HUDEP-2 (cell line): Measurements from ENCODE around the gene SPATA31A1.
"Not testable (repeated sequence)": the region's sequence is repeated elsewhere in the genome, so short reads cannot be mapped to it uniquely, and the experiment has no call there.

Experiments used
- DNase-seq, 76 experiments: peaks; one replicate each; lab custom pipeline; 2025; ENCODE audit not compliant: unreplicated experiment in 76 of 76; lab: John Stamatoyannopoulos, UW

Gene SPATA31A1

GRCh38 chr9:39355369-39355768 lies at the start of gene SPATA31A1:
Gene SPATA31A1 (plus strand): TSS chr9:39355669. CDS start chr9:39355731, 62 bp downstream.
- DNase-seq = not testable (repeated sequence)

DNA sequence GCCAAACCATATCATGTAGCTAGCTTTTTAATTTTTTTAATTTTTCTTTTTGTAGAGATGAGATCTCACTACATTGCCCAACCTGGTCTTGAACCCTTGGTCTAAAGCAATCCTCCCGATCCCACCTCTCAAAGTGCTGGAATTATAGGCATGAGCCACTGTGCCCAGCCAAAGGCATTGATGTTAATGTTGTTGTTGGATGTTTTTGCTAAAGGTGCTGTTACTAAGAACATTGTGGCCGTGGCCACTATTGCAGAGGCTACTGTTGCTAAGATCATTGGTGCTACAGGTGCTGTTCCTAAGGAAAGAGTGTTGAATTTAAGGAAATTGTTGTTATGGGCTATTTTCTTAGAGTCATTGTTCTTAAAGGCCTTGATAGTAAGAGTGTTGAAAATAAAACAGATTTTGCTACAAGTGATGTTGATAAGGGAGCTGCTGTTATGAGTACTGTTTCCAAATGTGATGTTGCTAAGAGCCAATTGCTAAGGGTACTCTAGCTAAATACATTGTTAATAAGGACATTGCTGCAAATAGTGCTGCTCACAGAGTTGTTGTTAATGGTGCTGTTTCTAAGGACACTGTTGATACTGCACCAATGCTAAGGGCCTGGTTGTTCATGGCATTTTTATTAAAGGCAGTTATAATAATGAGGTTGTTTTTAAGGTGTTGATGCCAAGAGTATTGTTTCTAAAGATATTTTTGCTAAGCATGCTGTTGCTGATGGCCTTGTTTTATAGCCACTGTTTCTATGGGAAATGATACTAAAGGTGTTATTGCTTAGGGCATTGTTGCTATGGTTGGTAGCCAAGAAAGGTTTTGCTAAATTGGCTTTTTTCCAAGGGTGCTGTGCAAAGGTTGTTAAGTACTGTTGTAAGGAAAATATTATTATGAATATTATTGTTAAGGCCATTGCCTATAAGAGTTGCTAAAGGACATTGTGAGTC lies 52.1 kb downstream of the SPATA31A1 start:
- not testable (repeated sequence) for DNase-seq

GRCh38 chr9:39411254-39411940 lies 55.9 kb downstream of the SPATA31A1 start:
- DNase-seq = not testable (repeated sequence)
